A673 (cell line): ENCODE measurements around the gene EFR3B. TPM values are rescaled to one million over a fixed set of nuclear protein-coding genes. Genes with fewer than 3 reads are reported as not detected.

Experiments
- BruUV-seq: library from RNA; stranded (reverse); fragments of 400-500 nt; replicated peaks from 2 replicates; lab custom pipeline; 2021; lab: Mats Ljungman, UMichigan
- CTCF ChIA-PET: fragments of 300-600 bp; sonication (Branson Sonifier 250); formaldehyde crosslinking; loops from one replicate; lab custom pipeline; 2022; ENCODE audit warnings: antibody characterized with exemption; lab: Charles Lee
- POLR2A ChIA-PET: fragments of 300-600 bp; sonication (Branson Sonifier 250); formaldehyde crosslinking; loops from one replicate; lab custom pipeline; 2022; ENCODE audit warnings: antibody characterized with exemption; ENCODE audit not compliant: low non-redundant PET; lab: Charles Lee
- DNase-seq: peaks from one replicate; pipeline ENCODE4 v3.0.0-alpha.2; 2015; ENCODE audit warnings: low spot score
- H3K27ac ChIP-seq: fragments of 200-600 bp; sonication (generic); 2 replicates; pipeline ENCODE4 v1.5.1; 2016; ENCODE audit warnings: mixed run types, low read depth, mild to moderate bottlenecking, mixed read lengths, antibody characterized with exemption, low read length; ENCODE audit not compliant: poor library complexity, severe bottlenecking
- H3K27me3 ChIP-seq: fragments of 200-600 bp; sonication (generic); replicated peaks from 2 replicates; pipeline ENCODE4 v1.6.1; 2017; ENCODE audit warnings: mixed run types, low read depth, mild to moderate bottlenecking, mixed read lengths, antibody characterized with exemption, low read length; ENCODE audit not compliant: insufficient read depth, poor library complexity
- H3K36me3 ChIP-seq: fragments of 200-600 bp; sonication (generic); 2 replicates; pipeline ENCODE4 v1.6.1; 2016; ENCODE audit warnings: mixed run types, mild to moderate bottlenecking, mixed read lengths, antibody characterized with exemption, low read length; ENCODE audit not compliant: insufficient read depth, poor library complexity, severe bottlenecking
- H3K4me1 ChIP-seq: fragments of 200-600 bp; sonication (generic); 2 replicates; pipeline ENCODE4 v1.6.1; 2017; ENCODE audit warnings: mixed run types, mild to moderate bottlenecking, mixed read lengths, antibody characterized with exemption, low read length; ENCODE audit not compliant: insufficient read depth, poor library complexity, severe bottlenecking
- H3K4me3 ChIP-seq: fragments of 200-600 bp; sonication (generic); 2 replicates; pipeline ENCODE4 v1.5.1; 2016; ENCODE audit warnings: low read depth, mixed run types, mild to moderate bottlenecking, mixed read lengths, low read length; ENCODE audit not compliant: poor library complexity, severe bottlenecking
- H3K9me3 ChIP-seq: fragments of 200-600 bp; sonication (generic); 2 replicates; pipeline ENCODE4 v1.6.1; 2016; ENCODE audit warnings: mixed run types, low read depth, mild to moderate bottlenecking, mixed read lengths, antibody characterized with exemption, low read length; ENCODE audit not compliant: poor library complexity, severe bottlenecking
- CTCF ChIP-seq: fragments of 300-800, 200-600 bp; sonication (generic); conservative IDR thresholded peaks from 2 replicates; pipeline ENCODE4 v1.5.1; 2017; ENCODE audit warnings: low read depth, mild to moderate bottlenecking, antibody characterized with exemption, low read length, moderate library complexity, mixed read lengths
- EZH2 ChIP-seq: fragments of 200-600 bp; sonication (generic); IDR thresholded peaks from 2 replicates; pipeline ENCODE4 v1.6.1; 2017; ENCODE audit warnings: borderline replicate concordance, low read depth, mild to moderate bottlenecking, mixed read lengths, antibody characterized with exemption, low read length; ENCODE audit not compliant: poor library complexity, severe bottlenecking
- intact Hi-C: fragments of 100-400 bp; cut with micrococcal nuclease; formaldehyde crosslinking; loops from one replicate; pipeline ENCODE4 v1.10.0; 2022; ENCODE audit not compliant: unreplicated experiment
- total RNA-seq: library from RNA; stranded (reverse); gene quantifications from 2 replicates; pipeline ENCODE4 v1.2.3, GENCODE V29; 2021

Gene EFR3B
- total RNA-seq, 1 experiment from 2014 or later = 1.0 TPM

DNA sequence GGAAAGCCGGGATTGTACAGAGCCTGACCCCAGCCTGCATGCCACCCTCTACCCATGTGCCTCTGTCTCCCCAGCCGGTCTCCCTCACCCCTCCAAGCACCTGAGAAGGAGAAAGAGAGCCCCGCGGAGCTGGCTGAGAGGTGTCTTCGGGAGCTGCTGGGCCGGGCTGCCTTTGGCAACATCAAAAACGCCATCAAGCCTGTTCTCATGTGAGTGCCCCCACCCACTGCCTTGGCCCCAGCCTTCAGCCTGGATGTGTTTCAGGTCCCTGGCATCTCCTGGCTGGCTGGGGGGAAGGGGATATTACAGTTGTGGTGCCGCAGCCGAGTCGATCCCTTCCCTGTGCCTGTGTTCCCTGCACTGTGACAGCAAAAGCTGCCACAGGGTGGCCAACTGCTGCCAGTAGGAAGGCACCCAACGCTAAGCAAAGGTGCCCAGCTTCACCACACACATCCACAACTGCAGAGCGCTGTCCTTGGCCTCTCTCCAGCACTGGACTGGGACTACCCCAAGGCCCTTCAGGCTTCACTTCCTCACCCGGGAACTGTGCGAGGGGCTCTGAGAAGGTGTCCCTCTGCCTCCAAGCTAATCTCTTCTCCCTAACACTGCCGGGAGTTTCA lies 88.1 kb downstream of the EFR3B start:
- ChIA-PET CTCF (interaction anchor here (0.6 to 3.9 kb wide), 14 partner anchors 10 to 720 kb away, joined by 3 to 65 read pairs (median 4); no protein-coding TSS in a partner anchor), POLR2A (no interaction called here)
- TF ChIP-seq CTCF (0 out of 2 replicates have a peak, but pooled peaks have one; percentile 25), EZH2 (no peak)
- no TSS peak for BruUV-seq
- Histone ChIP-seq H3K4me3 (no peak overlapping the region), H3K9me3 (no peaks in the 10 kb centered on the region), H3K27me3 (peaks cover 18% of the 10 kb centered on the region), H3K27ac (no peak overlapping the region), H3K4me1 (no peaks in the 10 kb centered on the region), H3K36me3 (no peaks in the 10 kb centered on the region)
- no peak for DNase-seq
- intact Hi-C loops = loop anchor here (1.0 to 10.0 kb wide), 3 partner anchors 155 to 719 kb away; no protein-coding TSS in a partner anchor

DNA sequence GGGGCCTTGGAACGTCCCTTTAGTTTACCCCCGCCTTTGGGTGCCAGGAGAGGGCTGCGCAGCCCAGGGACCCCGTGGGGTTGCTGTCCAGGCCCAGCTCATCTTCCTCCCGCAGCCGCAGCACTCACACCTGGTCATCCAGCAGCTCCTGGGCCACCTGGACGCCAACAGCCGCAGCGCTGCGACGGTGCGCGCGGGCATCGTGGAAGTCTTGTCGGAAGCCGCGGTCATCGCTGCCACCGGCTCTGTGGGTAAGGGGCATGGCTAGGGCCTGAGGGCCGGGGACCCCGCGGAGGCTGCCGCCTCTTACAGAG lies 89.3 kb downstream of the EFR3B start:
- H3K36me3 ChIP-seq = no peaks in the 10 kb centered on the region
- CTCF ChIA-PET = interaction anchor here (3.9 kb wide), 1 partner anchor 155 kb away, joined by 65 read pairs; no protein-coding TSS in a partner anchor
- no peaks in the 10 kb centered on the region for H3K4me1 ChIP-seq
- no peaks in the 10 kb centered on the region for H3K9me3 ChIP-seq
- peaks cover 23% of the 10 kb centered on the region for H3K27me3 ChIP-seq
- no peak for DNase-seq
- POLR2A ChIA-PET = no interaction called here
- H3K27ac ChIP-seq = no peak overlapping the region
- TF ChIP-seq CTCF (no peak), EZH2 (no peak)
- intact Hi-C loops = loop anchor here (10.0 kb wide), 1 partner anchor 296 kb away; no protein-coding TSS in a partner anchor
- H3K4me3 ChIP-seq = no peak overlapping the region
- BruUV-seq = no TSS peak

- Histone ChIP-seq H3K4me1 (no peaks in the 10 kb centered on the region), H3K4me3 (no peak overlapping the region), H3K27me3 (peaks cover 28% of the 10 kb centered on the region), H3K27ac (no peak overlapping the region), H3K9me3 (no peaks in the 10 kb centered on the region), H3K36me3 (no peaks in the 10 kb centered on the region)
- no peak for DNase-seq
- TF ChIP-seq EZH2 (no peak), CTCF (no peak)
- intact Hi-C loops = loop anchor here (10.0 kb wide), 1 partner anchor 297 kb away; no protein-coding TSS in a partner anchor
- ChIA-PET CTCF (no interaction called here), POLR2A (interaction anchor here (0.6 kb wide), 1 partner anchor 1371 kb away, joined by 3 read pairs; no protein-coding TSS in a partner anchor)
- BruUV-seq = no TSS peak
Observed at GRCh38 chr2:25131567-25132298, 89.9 kb downstream of the EFR3B start.
